Smooth muscle cell (in vitro differentiated cells): ENCODE results near the gene TAGLN2. TPM values are rescaled to one million over a fixed set of nuclear protein-coding genes. Genes with fewer than 3 reads are reported as not detected.
"Not testable (repeated sequence)": the region's sequence is repeated elsewhere in the genome, so short reads cannot be mapped to it uniquely, and the experiment has no call there.

Experiments
- DNase-seq: peaks from one replicate; lab custom pipeline; 2025; ENCODE audit not compliant: unreplicated experiment; lab: John Stamatoyannopoulos, UW
- H2AFZ ChIP-seq: fragments of 200-600 bp; sonication (generic); 2 replicates; pipeline ENCODE4 v1.6.0; 2016; ENCODE audit warnings: antibody characterized with exemption, low read depth, mild to moderate bottlenecking
- H3F3A ChIP-seq: fragments of 200-600 bp; sonication (generic); 2 replicates; pipeline ENCODE4 v1.6.0; 2017; ENCODE audit warnings: antibody characterized with exemption, low read depth
- H3K27ac ChIP-seq: fragments of 200-600 bp; sonication (generic); 2 replicates; pipeline ENCODE4 v1.5.1; 2016; ENCODE audit warnings: low read depth, mild to moderate bottlenecking
- H3K27me3 ChIP-seq: fragments of 200-600 bp; sonication (generic); 2 replicates; pipeline ENCODE4 v1.6.1; 2016; ENCODE audit warnings: low read depth, mild to moderate bottlenecking
- H3K36me3 ChIP-seq: fragments of 200-600 bp; sonication (generic); 2 replicates; pipeline ENCODE4 v1.5.1; 2016; ENCODE audit warnings: low read depth
- H3K4me1 ChIP-seq: fragments of 200-600 bp; sonication (generic); 2 replicates; pipeline ENCODE4 v1.5.1; 2016; ENCODE audit warnings: low read depth
- H3K4me2 ChIP-seq: fragments of 200-600 bp; sonication (generic); 2 replicates; pipeline ENCODE4 v1.6.0; 2016; ENCODE audit warnings: mild to moderate bottlenecking
- H3K4me3 ChIP-seq: fragments of 200-600 bp; sonication (generic); 2 replicates; pipeline ENCODE4 v1.5.1; 2016; ENCODE audit warnings: mild to moderate bottlenecking
- H3K79me2 ChIP-seq: fragments of 200-600 bp; sonication (generic); 2 replicates; pipeline ENCODE4 v1.6.0; 2016; ENCODE audit warnings: low read depth, mild to moderate bottlenecking
- H3K9ac ChIP-seq: fragments of 200-600 bp; sonication (generic); 2 replicates; pipeline ENCODE4 v1.6.0; 2016; ENCODE audit warnings: low read depth
- H3K9me3 ChIP-seq: fragments of 200-600 bp; sonication (generic); replicated peaks from 2 replicates; pipeline ENCODE4 v1.5.1; 2016; ENCODE audit warnings: low read depth
- H4K20me1 ChIP-seq: fragments of 200-600 bp; sonication (generic); 2 replicates; pipeline ENCODE4 v1.6.0; 2016; ENCODE audit warnings: low read depth
- WGBS: methylation state at CpG from one replicate; pipeline ENCODE4 v1.1.7; 2016; ENCODE audit warnings: low lambda C conversion rate; 5-methylcytosine and 5-hydroxymethylcytosine counted together
- polyA plus RNA-seq: library from polyadenylated mRNA; unstranded; fragments of >200 nt; fragmentation: Nextera tagmentation; extraction: Ambion mirVana; gene quantifications from 2 replicates; pipeline ENCODE4 v1.2.1, GENCODE V29; 2016
- total RNA-seq: library from RNA; depleted of rRNA; stranded (reverse); fragments of >200 nt; gene quantifications from 2 replicates; pipeline ENCODE4 v1.2.3, GENCODE V29; 2014
- TF ChIP-seq, protein P1 (sequence below): fragments of 200-600 bp; sonication (generic); IDR thresholded peaks from 2 replicates; pipeline ENCODE4 v1.5.1; 2017; ENCODE audit warnings: borderline replicate concordance, mild to moderate bottlenecking, antibody characterized with exemption; ENCODE audit not compliant: insufficient read depth, poor library complexity, severe bottlenecking

The TAGLN2 gene
- total and polyA plus RNA-seq, 2 experiments from 2014 or later, result 408 to 1,005 TPM

DNA sequence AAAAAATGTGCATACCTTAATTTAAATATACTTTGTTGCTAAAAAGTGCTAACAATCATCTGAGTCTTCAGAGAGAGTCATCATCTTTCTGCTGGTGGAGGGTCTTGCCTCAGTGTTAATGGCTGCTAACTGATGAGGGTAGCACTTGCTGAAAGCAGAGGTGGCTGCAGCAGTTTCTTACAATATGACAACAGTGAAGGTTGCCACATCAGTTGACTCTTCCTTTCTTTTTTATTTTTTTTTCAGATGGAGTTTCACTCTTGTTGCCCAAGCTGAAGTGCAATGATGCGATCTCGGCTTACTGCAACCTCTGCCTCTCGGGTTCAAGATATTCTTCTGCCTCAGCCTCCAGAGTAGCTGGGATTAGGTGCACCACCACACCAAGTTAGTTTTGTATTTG lies 22.8 kb downstream of the TAGLN2 start:
- TF ChIP-seq, protein P1, sequence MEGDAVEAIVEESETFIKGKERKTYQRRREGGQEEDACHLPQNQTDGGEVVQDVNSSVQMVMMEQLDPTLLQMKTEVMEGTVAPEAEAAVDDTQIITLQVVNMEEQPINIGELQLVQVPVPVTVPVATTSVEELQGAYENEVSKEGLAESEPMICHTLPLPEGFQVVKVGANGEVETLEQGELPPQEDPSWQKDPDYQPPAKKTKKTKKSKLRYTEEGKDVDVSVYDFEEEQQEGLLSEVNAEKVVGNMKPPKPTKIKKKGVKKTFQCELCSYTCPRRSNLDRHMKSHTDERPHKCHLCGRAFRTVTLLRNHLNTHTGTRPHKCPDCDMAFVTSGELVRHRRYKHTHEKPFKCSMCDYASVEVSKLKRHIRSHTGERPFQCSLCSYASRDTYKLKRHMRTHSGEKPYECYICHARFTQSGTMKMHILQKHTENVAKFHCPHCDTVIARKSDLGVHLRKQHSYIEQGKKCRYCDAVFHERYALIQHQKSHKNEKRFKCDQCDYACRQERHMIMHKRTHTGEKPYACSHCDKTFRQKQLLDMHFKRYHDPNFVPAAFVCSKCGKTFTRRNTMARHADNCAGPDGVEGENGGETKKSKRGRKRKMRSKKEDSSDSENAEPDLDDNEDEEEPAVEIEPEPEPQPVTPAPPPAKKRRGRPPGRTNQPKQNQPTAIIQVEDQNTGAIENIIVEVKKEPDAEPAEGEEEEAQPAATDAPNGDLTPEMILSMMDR, result no peak
- H3K4me1 ChIP-seq, result peaks cover 4% of the 10 kb centered on the region
- H2AFZ ChIP-seq, result no peak overlapping the region
- H3K9ac ChIP-seq, result no peak overlapping the region
- H3K36me3 ChIP-seq, result no peaks in the 10 kb centered on the region
- H3F3A ChIP-seq, result no peaks in the 10 kb centered on the region
- no peak overlapping the region for H3K4me2 ChIP-seq
- H3K4me3 ChIP-seq, result no peak overlapping the region
- H3K9me3 ChIP-seq, result peaks cover 2% of the 10 kb centered on the region
- H3K79me2 ChIP-seq, result no peaks in the 10 kb centered on the region
- H3K27ac ChIP-seq, result no peak overlapping the region
- 95% methylated on average over 3 of the region's 3 CpGs for WGBS
- no peak for DNase-seq
- no peaks in the 10 kb centered on the region for H3K27me3 ChIP-seq
- no peaks in the 10 kb centered on the region for H4K20me1 ChIP-seq

DNA sequence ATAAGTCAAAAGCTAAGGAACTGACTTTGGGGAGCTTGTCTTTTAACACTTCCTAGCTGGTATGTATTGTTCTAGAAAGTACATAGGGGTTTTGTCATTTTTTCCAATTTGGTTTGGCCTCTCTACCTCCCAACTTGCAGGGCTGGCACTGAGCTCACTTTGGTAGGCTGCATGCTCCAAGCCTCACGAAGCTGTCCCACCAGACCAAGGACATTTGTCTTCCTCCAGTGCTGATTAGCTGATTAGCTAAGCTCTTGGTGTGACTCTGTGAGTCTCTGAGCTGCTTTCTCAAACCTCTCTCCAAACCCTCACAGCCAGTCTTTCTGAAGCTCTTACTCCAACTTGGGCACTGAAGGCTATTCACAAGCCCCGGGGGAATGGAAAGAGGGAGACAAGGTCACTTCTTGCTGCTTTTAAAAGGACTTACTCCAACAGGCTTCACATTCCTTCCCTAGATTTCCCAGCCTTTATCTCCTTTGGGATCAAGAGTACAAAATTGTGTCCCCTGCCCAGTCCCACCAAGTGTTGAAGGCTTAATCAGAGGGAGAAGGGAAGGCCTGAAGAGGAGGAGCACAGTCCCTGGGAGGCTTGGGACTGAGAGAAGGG lies 24.4 kb downstream of the TAGLN2 start:
- H3K27me3 ChIP-seq, result no peaks in the 10 kb centered on the region
- H4K20me1 ChIP-seq, result no peaks in the 10 kb centered on the region
- DNase-seq, result no peak
- H3K36me3 ChIP-seq, result no peaks in the 10 kb centered on the region
- no peak overlapping the region for H3K9ac ChIP-seq
- H3F3A ChIP-seq, result peaks cover 7% of the 10 kb centered on the region
- H3K27ac ChIP-seq, result peak overlapping the region; percentile 80
- no peak overlapping the region for H2AFZ ChIP-seq
- no peaks in the 10 kb centered on the region for H3K79me2 ChIP-seq
- no peak overlapping the region for H3K4me3 ChIP-seq
- peaks cover 2% of the 10 kb centered on the region for H3K9me3 ChIP-seq
- peak overlapping the region; percentile 72 for H3K4me2 ChIP-seq
- TF ChIP-seq, protein P1, result no peak
- peaks cover 4% of the 10 kb centered on the region for H3K4me1 ChIP-seq
- WGBS, result 7% methylated on average over 2 of the region's 2 CpGs

DNA sequence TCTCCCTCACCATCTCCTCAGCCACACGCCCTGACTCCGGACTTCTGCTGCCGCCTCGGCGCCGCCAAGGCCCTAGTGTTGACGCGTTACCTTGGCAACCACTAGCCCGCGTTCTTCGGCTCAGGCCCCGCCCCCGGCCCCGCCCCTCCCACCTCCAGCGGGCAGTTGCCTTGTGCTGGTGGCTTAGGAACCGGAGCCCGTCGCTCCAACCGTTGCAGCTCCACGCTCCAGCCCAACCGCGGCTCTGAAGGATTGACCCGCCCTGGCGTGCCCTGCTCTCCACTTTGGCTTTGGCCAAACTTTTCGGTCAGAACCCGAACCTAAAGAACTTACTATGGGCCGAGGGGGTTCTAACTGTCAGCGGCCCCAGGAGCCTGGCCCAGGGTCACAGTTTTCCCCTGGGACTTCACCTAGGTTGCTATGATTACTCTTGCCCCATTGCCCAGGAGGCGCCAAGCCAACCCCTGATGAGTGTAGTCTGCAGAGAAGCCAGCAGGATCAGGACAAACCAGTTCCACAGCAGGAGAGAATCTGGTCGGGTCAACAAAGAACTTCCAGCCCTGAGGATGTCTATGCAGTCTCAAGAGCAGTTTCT lies 25.1 kb downstream of the TAGLN2 start, which contains the start of gene CFAP45:
TSS of gene CFAP45 (minus strand) at position 80 of the 595 bp plus-strand sequence. CDS start at position 13, 67 bp downstream.
- H3K27ac ChIP-seq, result peak within 1 kb of the TSS; percentile 80
- H3F3A ChIP-seq, result peaks cover 7% of the 10 kb centered on the region
- peak within 1 kb of the TSS; percentile 72 for H3K4me2 ChIP-seq
- 6% methylated on average over 23 of the region's 30 CpGs for WGBS
- TF ChIP-seq, protein P1, result no peak
- no peak within 1 kb of the TSS for H2AFZ ChIP-seq
- no peaks in the 10 kb centered on the region for H3K27me3 ChIP-seq
- no peaks in the 10 kb centered on the region for H4K20me1 ChIP-seq
- peak; percentile 57 for DNase-seq
- H3K9me3 ChIP-seq, result peaks cover 2% of the 10 kb centered on the region
- H3K4me3 ChIP-seq, result no peak within 1 kb of the TSS
- H3K79me2 ChIP-seq, result no peaks in the 10 kb centered on the region
- H3K9ac ChIP-seq, result peak within 1 kb of the TSS; percentile 85
- no peaks in the 10 kb centered on the region for H3K36me3 ChIP-seq
- H3K4me1 ChIP-seq, result peaks cover 4% of the 10 kb centered on the region

DNA sequence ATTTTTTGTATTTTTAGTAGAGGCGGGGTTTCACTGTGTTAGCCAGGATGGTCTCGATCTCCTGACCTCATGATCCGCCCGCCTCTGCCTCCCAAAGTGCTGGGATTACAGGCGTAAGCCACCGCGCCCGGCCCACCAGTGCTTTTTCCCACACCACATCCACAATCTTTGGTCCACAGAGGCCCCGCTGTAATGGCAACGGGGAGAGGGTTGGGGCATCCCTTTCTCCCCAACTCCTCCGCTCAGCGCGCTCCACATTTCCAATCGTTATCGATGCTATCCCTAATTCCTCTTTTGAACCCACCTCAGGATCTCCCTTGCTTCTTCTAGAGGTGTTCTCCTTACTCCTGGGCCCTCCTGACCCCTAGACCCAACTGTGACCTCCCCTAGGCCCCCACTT lies 25.7 kb downstream of the TAGLN2 start:
- Histone ChIP-seq H3K27ac (peak overlapping the region; percentile 80), H3K4me2 (peak overlapping the region; percentile 72), H3K9ac (peak overlapping the region; percentile 85)
- not testable (repeated sequence) for H2AFZ ChIP-seq, H3F3A ChIP-seq, H3K27me3 ChIP-seq, H3K4me3 ChIP-seq, H3K36me3 ChIP-seq, H3K4me1 ChIP-seq, DNase-seq, H4K20me1 ChIP-seq, H3K9me3 ChIP-seq, H3K79me2 ChIP-seq
- WGBS, result 94% methylated on average over 13 of the region's 15 CpGs
